ENCODE results near the gene EMSY. TPM values are rescaled to one million over a fixed set of nuclear protein-coding genes. Genes with fewer than 3 reads are reported as not detected.

The EMSY gene
- total and polyA plus RNA-seq, 9 of the 15 experiments (the other 6 are each of a cell fraction or from before 2014, with no cell fraction given) = 12.7 to 25.4 (median 17.9) TPM

DNA sequence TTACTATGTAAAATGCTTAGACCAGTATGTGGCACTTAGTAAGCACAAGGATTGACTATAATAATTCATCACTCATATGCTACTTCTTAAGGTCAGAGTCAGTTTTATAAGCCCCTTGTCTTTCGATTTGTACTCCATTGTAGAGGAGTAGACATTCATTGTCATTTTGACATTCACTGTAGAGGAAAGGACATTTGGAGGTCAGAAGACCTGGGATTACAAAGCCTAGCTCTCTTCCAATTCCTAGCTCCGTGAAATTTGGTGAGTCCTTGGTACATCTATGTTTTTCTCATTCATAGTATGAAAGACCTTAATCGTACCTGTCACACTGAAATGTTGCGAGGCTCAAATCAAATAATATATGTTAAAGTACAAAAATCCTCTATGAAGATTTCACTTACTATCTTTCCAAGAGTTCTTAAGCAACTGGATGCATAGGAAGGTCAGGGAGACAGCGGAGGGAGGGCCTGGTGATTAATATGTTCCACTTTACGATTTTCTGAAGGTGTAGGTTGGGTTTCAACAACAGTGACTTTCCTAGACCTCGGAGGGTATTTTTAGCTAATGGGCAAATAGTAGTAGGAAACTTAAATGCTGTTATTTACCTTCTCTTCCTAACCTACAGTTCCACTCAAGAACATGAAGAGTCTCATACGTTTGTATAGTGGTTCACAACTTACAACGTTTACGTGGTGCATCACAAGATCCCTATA, 1.4 kb upstream of the EMSY start:
- Histone ChIP-seq H3K4me2 (ENCODE audit: insufficient read depth, low read length) (peak overlapping the region; percentile 99), H4K20me1 (replicated peaks; ENCODE audit: control insufficient read depth, insufficient read depth, low read length) (peaks cover 8% of the 10 kb centered on the region; the same call in 1 of the 2 replicates), H3K4me1 (replicated peaks in 1 of 2; ENCODE audit: control insufficient read depth in 2 of 2, insufficient read depth in 2 of 2, low read length in 2 of 2) (peaks cover 2 to 24% of the 10 kb centered on the region in 2 experiments; a peak in 4 of 5 replicates), H2AFZ (ENCODE audit: low read depth, low read length) (no peak overlapping the region), H3K9me1 (ENCODE audit: control insufficient read depth, insufficient read depth, low read length) (no peaks in the 10 kb centered on the region), H3K27me3 (ENCODE audit: control insufficient read depth in 2 of 2, insufficient read depth in 2 of 2, low read length in 2 of 2) (no peaks in the 10 kb centered on the region), H3K4me3 (peak overlapping the region; percentile 68), H3K79me2 (ENCODE audit: control insufficient read depth, insufficient read depth, low read length) (peaks cover 64% of the 10 kb centered on the region), H3K9ac (ENCODE audit: insufficient read depth in 1 of 2, low read depth in 2 of 2, low read length in 2 of 2) (peak overlapping the region; percentile 64 to 100), H3K9me3 (replicated peaks; ENCODE audit: control insufficient read depth, insufficient read depth, low read depth, low read length) (no peaks in the 10 kb centered on the region; the same call in 1 of the 2 replicates), H3K27ac (ENCODE audit: extremely low read depth, low read depth, low read length) (peak overlapping the region; percentile 99), H3K36me3 (ENCODE audit: control insufficient read depth, insufficient read depth, low read length) (peaks cover 32% of the 10 kb centered on the region)
- intact Hi-C loops (cut with micrococcal nuclease) = loop anchor here (5.0 kb wide), 1 partner anchor 61 kb away; the partner anchor contains the start of genes GVQW3 and THAP12
- ChIA-PET CTCF (ENCODE audit: low intra/inter-chr PET ratio) (no interaction called here), POLR2A (interaction anchor here (0.6 to 1.3 kb wide), 3 partner anchors 21 to 404 kb away, joined by 3 to 5 read pairs (median 4); no protein-coding TSS in a partner anchor)
- no peak for FAIRE-seq
- TF ChIP-seq KDM1A (IDR thresholded peaks at IDR 0.05) (no peak), ZNF316 (IDR thresholded peaks at IDR 0.05) (no peak), DLX4 (CRISPR knock-in tag; IDR thresholded peaks at IDR 0.05) (no peak), KLF13 (tag; IDR thresholded peaks at IDR 0.05; ENCODE audit: borderline replicate concordance, low read depth) (no peak), FOSL1 (tag; conservative IDR thresholded peaks at IDR 0.05) (peak; percentile 60; the same call in 1 of the 2 replicates), ZNF12 (CRISPR knock-in tag; IDR thresholded peaks at IDR 0.05) (no peak), ESRRA (IDR thresholded peaks at IDR 0.05; ENCODE audit: borderline replicate concordance, low read depth) (peak; percentile 93), ZNF197 (CRISPR knock-in tag; IDR thresholded peaks at IDR 0.05; ENCODE audit: low read depth) (0 out of 2 replicates have a peak, but pooled peaks have one; percentile 51), ATF2 (CRISPR knock-in tag; IDR thresholded peaks at IDR 0.05) (no peak), ZNF75A (CRISPR knock-in tag; IDR thresholded peaks at IDR 0.05) (no peak)
- DNase-seq (ENCODE audit: extremely low read depth in 1 of 4, low spot score in 3 of 4) = peak; percentile 25 to 37 (median 26)
- no peak for ATAC-seq
- no TSS peak for BruUV-seq (replicated peaks)
- in situ Hi-C loops (cut with MboI) = no loop called here
- 1% methylated on average over 10 of the region's 10 CpGs for WGBS (ENCODE audit: insufficient coverage, low coverage, missing lambda C conversion rate)

All from K562 (cell line).